ENCODE results near the gene MEI1. TPM values are rescaled to one million over a fixed set of nuclear protein-coding genes. Genes with fewer than 3 reads are reported as not detected.
A peak's percentile ranks its signal among the peaks of the same experiment; 100 is the strongest.
"Not testable (repeated sequence)": the region's sequence is repeated elsewhere in the genome, so short reads cannot be mapped to it uniquely, and the experiment has no call there.

Gene MEI1
- total RNA-seq, 1 donor from 2014 or later, result 0.16 TPM

- Mint-ChIP-seq H3K4me3 (peak overlapping the region; percentile 97), H3K27me3 (ENCODE audit: low read depth) (no peaks in the 10 kb centered on the region), H3K27ac (ENCODE audit: unreplicated experiment) (peak overlapping the region; percentile 19), H3K9me3 (no peaks in the 10 kb centered on the region), H3K36me3 (ENCODE audit: low read depth) (peaks cover 5% of the 10 kb centered on the region), H3K4me1 (peaks cover 15% of the 10 kb centered on the region)
- TF ChIP-seq CTCF (conservative IDR thresholded peaks at IDR 0.05), result no peak
- DNase-seq (ENCODE audit: low read depth, low spot score), result no peak
Measured at GRCh38 chr22:41683052-41683451, 16.3 kb upstream of the MEI1 start.

GRCh38 chr22:41683616-41684015, 15.7 kb upstream of the MEI1 start:
- H3K27me3 Mint-ChIP-seq (ENCODE audit: low read depth), result no peaks in the 10 kb centered on the region
- H3K36me3 Mint-ChIP-seq (ENCODE audit: low read depth), result no peaks in the 10 kb centered on the region
- peak overlapping the region; percentile 97 for H3K4me3 Mint-ChIP-seq
- TF ChIP-seq CTCF (conservative IDR thresholded peaks at IDR 0.05), result no peak
- H3K4me1 Mint-ChIP-seq, result peaks cover 18% of the 10 kb centered on the region
- no peak for DNase-seq (ENCODE audit: low read depth, low spot score)
- H3K9me3 Mint-ChIP-seq, result no peaks in the 10 kb centered on the region
- H3K27ac Mint-ChIP-seq (ENCODE audit: unreplicated experiment), result no peak overlapping the region

DNA sequence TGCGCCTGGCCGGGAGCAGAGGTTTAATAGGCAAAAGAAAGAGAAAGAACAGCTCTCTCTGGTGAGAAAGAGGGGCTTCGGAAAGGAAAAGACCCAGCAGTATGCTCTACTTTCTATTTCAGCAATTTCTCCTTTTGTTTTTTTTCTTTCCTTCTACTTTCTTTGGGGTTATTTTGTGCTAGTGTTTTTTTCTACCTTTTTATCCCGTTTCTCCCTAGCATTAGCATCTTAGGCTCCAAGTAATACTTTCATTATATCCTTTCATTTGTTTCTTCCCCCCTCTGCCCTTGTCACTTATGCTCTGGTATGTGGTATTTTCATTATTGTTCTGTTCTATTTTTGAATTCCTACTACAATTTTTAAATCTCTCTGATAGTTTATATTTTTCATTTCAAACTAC, 15.1 kb upstream of the MEI1 start:
- TF ChIP-seq CTCF (conservative IDR thresholded peaks at IDR 0.05), result no peak
- Mint-ChIP-seq H3K27me3 (ENCODE audit: low read depth) (no peaks in the 10 kb centered on the region), H3K27ac (ENCODE audit: unreplicated experiment) (no peak overlapping the region), H3K9me3 (no peaks in the 10 kb centered on the region), H3K4me3 (peak overlapping the region; percentile 23), H3K4me1 (peaks cover 22% of the 10 kb centered on the region), H3K36me3 (ENCODE audit: low read depth) (no peaks in the 10 kb centered on the region)
- no peak for DNase-seq (ENCODE audit: low read depth, low spot score)

DNA sequence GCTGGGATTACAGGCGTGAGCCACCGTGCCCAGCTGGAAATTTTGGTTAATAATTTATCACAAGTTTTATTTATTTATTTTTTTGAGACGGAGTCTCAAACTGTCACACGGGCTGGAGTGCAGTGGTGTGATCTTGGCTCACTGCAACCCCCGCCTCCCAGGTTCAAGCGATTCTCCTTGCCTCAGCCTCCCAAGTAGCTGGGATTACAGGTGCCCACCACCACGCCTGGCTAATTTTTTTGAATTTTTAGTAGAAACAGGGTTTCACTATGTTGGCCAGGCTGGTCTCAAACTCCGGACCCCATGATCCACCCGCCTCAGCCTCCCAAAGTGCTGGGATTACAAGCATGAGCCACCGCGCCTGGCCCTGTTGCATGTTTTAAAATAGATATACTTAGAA, 12.4 kb upstream of the MEI1 start:
- not testable (repeated sequence) for H3K27me3 Mint-ChIP-seq (ENCODE audit: low read depth); DNase-seq (ENCODE audit: low read depth, low spot score); H3K27ac Mint-ChIP-seq (ENCODE audit: unreplicated experiment); H3K36me3 Mint-ChIP-seq (ENCODE audit: low read depth); H3K9me3 Mint-ChIP-seq
- peak overlapping the region; percentile 93 for H3K4me3 Mint-ChIP-seq
- H3K4me1 Mint-ChIP-seq, result peaks cover 26% of the 10 kb centered on the region

GRCh38 chr22:41687901-41688364, 11.4 kb upstream of the MEI1 start:
- H3K27ac Mint-ChIP-seq (ENCODE audit: unreplicated experiment), result peak overlapping the region; percentile 94
- no peaks in the 10 kb centered on the region for H3K9me3 Mint-ChIP-seq
- no peaks in the 10 kb centered on the region for H3K36me3 Mint-ChIP-seq (ENCODE audit: low read depth)
- no peak for DNase-seq (ENCODE audit: low read depth, low spot score)
- no peak for TF ChIP-seq CTCF (conservative IDR thresholded peaks at IDR 0.05)
- H3K4me1 Mint-ChIP-seq, result peaks cover 21% of the 10 kb centered on the region
- peak overlapping the region; percentile 93 for H3K4me3 Mint-ChIP-seq
- H3K27me3 Mint-ChIP-seq (ENCODE audit: low read depth), result no peaks in the 10 kb centered on the region

DNA sequence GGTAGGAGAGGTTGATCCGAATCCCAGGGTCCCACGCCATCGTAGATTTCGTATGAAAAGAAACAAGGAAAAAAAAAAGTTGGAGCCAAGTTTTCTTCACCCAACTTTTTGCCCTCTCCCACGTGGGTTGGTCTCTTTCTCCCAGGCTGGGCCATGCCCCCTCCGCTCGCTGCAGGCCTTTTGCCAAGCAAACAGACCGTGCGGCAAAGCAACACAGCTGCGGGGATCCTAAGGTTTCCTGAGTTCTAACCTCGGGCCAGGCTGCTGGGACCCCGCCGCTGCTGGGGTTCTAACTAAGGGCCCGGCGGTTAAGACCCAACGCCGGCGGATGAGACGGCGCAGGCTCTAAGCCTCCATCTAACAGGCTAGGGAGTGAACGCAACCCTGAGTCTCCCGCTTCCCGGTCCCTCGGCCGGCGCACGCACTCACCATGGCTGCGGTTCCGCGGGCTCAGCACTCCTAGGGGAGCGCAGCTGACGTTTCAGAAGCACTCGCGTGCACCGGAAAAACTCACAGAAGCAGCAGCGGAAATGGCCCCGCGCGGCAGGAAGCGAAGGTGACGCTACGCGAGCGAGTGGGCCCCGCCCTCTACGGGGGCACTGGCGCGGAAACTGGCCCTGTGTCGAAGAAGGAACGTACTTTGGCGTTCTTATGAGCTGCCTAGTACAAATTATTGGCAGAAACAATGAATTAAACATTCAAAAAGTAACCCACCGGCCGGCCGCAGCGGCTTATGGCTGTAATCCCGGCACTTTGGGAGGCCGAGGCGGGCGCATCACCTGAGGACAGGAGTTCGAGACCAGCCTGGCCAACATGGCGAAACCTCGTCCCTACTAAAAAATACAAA, 10.7 kb upstream of the MEI1 start, which contains the start of gene SNU13:
Gene SNU13 (minus strand): TSS at position 503 of the 847 bp plus-strand sequence. CDS start 71 bp downstream, at position 432.
- peak within 1 kb of the TSS; percentile 94 for H3K27ac Mint-ChIP-seq (ENCODE audit: unreplicated experiment)
- peak within 1 kb of the TSS; percentile 93 for H3K4me3 Mint-ChIP-seq
- peaks cover 21% of the 10 kb centered on the region for H3K4me1 Mint-ChIP-seq

More for the DNA sequence above, 10.7 kb upstream of the MEI1 start, which contains the start of gene SNU13:
- DNase-seq (ENCODE audit: low read depth, low spot score), result peak; percentile 75
- TF ChIP-seq CTCF (conservative IDR thresholded peaks at IDR 0.05), result no peak
- H3K9me3 Mint-ChIP-seq, result no peaks in the 10 kb centered on the region
- no peaks in the 10 kb centered on the region for H3K27me3 Mint-ChIP-seq (ENCODE audit: low read depth)
- H3K36me3 Mint-ChIP-seq (ENCODE audit: low read depth), result no peaks in the 10 kb centered on the region
